Kidney (tissue), 14 donors: ENCODE data around the gene SOD2. TPM values are rescaled to one million over a fixed set of nuclear protein-coding genes. Genes with fewer than 3 reads are reported as not detected.

Experiments
- DNase-seq, 5 donors: peaks; one replicate each; pipeline ENCODE4 v3.0.0-alpha.2; 2013 to 2020
- FAIRE-seq: peaks from 2 replicates; lab custom pipeline; 2012; peaks lifted over from hg19 to GRCh38; lab: Jason Lieb, UNC
- H3K27ac ChIP-seq, 2 donors: one replicate each; pipeline ENCODE4 v1.7.0; 2013; ENCODE audit warnings: low read depth in 2 of 2, low read length in 2 of 2, inconsistent platforms in 1 of 2
- H3K27me3 ChIP-seq: one replicate; pipeline ENCODE4 v1.7.1; 2013; ENCODE audit warnings: low read length, inconsistent platforms; ENCODE audit not compliant: control insufficient read depth, insufficient read depth
- H3K36me3 ChIP-seq, 3 donors: one replicate each; pipeline versions ENCODE4 v1.7.0 to v1.7.1; 2013; ENCODE audit warnings: low read length in 3 of 3, control low read depth in 1 of 3, inconsistent platforms in 1 of 3; ENCODE audit not compliant: insufficient read depth in 3 of 3, control insufficient read depth in 2 of 3
- H3K4me1 ChIP-seq, 3 donors: one replicate each; pipeline versions ENCODE4 v1.7.0 to v1.7.1; 2013; ENCODE audit warnings: low read length in 3 of 3, inconsistent platforms in 1 of 3, low read depth in 1 of 3; ENCODE audit not compliant: control insufficient read depth in 2 of 3, insufficient read depth in 2 of 3
- H3K4me3 ChIP-seq, 3 donors: one replicate each; pipeline versions ENCODE4 v1.7.0 to v1.8.1; 2013; ENCODE audit warnings: low read length in 3 of 3, control low read depth in 1 of 3, inconsistent platforms in 1 of 3
- H3K9ac ChIP-seq, 3 donors: one replicate each; pipeline versions ENCODE4 v1.7.0 to v1.7.1; 2013; ENCODE audit warnings: low read length in 3 of 3, control low read depth in 1 of 3, inconsistent platforms in 1 of 3
- H3K9me3 ChIP-seq, 3 donors: one replicate each; pipeline versions ENCODE4 v1.7.0 to v1.7.1; 2013; ENCODE audit warnings: low read length in 3 of 3, control low read depth in 1 of 3, inconsistent platforms in 1 of 3; ENCODE audit not compliant: control insufficient read depth in 2 of 3, insufficient read depth in 1 of 3
- CTCF ChIP-seq: IDR thresholded peaks from 3 replicates; pipeline ENCODE4 v1.5.1; 2012; ENCODE audit warnings: mild to moderate bottlenecking, moderate library complexity, borderline replicate concordance; ENCODE audit not compliant: insufficient read depth; ENCODE audit errors: extremely low read depth
- intact Hi-C: fragments of 100-400 bp; cut with DNase I; formaldehyde crosslinking; loops from one replicate; pipeline ENCODE4 v1.11.1; 2022
- polyA plus RNA-seq: library from polyadenylated mRNA; stranded (reverse); fragments of 350-450 nt; fragmentation: Illumina TruSeq; extraction: RNeasy Lipid Tissue Mini Kit (QIAGEN cat#74804); gene quantifications from one replicate; pipeline ENCODE4 v1.2.3, GENCODE V29; 2014; ENCODE audit warnings: low read depth, low replicate concordance; ENCODE audit not compliant: insufficient read depth
- total RNA-seq: library from RNA; stranded (reverse); fragmentation: NEBNext Ultra II Directional; extraction: Animal tissue kit (Norgen Biotek cat#: 25700); gene quantifications from one replicate; pipeline ENCODE4 v1.2.1, GENCODE V29; 2021
- donor health status: control.
- donor health status: control.
- donor health status: control.
- donor health status: control.
- donor health status: control.
- donor health status: DM: yes; HTN: yes; CAD: no.
- donor health status: Normal renal cell carcinoma (clear cell type).

The SOD2 gene
- total and polyA plus RNA-seq, 2 donors from 2014 or later, result 204 to 1,836 TPM

DNA sequence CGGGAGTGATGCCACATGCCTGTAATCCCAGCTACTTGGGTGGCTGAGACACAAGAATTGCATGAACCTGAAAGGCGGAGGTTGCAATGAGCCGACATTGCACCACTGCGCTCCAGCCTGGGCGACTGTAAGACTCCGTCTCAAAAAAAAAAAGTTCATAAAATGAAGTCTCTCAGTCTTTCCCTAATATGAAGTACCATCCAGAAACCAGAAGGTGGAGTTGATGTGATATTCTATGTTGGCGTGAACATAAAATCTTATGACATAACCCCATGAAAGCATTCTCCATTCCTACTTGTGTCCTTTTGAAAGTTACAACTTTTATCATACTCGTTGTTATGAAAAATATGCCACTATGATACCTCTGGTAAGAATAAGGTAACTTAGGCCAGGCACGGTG lies 5.7 kb downstream of the SOD2 start:
- peaks cover 0 to 45% (median 27%) of the 10 kb centered on the region in 3 donors for H3K36me3 ChIP-seq
- H3K27me3 ChIP-seq, result no peaks in the 10 kb centered on the region
- DNase-seq, result no peak
- H3K9ac ChIP-seq, result no peak overlapping the region
- no peak overlapping the region for H3K27ac ChIP-seq
- H3K9me3 ChIP-seq, result no peaks in the 10 kb centered on the region
- H3K4me3 ChIP-seq, result no peak overlapping the region
- intact Hi-C loops, result loop anchor here (10.0 kb wide), 1 partner anchor 47 kb away; no protein-coding TSS in a partner anchor
- FAIRE-seq, result no peak
- TF ChIP-seq CTCF, result no peak
- peaks cover 0 to 7% (median 3%) of the 10 kb centered on the region in 3 donors for H3K4me1 ChIP-seq

GRCh38 chr6:159686703-159687102 lies 6.3 kb downstream of the SOD2 start:
- intact Hi-C loops, result loop anchor here (10.0 kb wide), 1 partner anchor 48 kb away; no protein-coding TSS in a partner anchor
- no peak for DNase-seq
- no peak for FAIRE-seq
- Histone ChIP-seq H3K9ac (no peak overlapping the region), H3K27ac (no peak overlapping the region), H3K4me1 (peaks cover 0 to 4% (median 3%) of the 10 kb centered on the region in 3 donors), H3K27me3 (no peaks in the 10 kb centered on the region), H3K36me3 (peaks cover 0 to 51% (median 30%) of the 10 kb centered on the region in 3 donors), H3K4me3 (no peak overlapping the region), H3K9me3 (no peaks in the 10 kb centered on the region)
- TF ChIP-seq CTCF, result no peak

DNA sequence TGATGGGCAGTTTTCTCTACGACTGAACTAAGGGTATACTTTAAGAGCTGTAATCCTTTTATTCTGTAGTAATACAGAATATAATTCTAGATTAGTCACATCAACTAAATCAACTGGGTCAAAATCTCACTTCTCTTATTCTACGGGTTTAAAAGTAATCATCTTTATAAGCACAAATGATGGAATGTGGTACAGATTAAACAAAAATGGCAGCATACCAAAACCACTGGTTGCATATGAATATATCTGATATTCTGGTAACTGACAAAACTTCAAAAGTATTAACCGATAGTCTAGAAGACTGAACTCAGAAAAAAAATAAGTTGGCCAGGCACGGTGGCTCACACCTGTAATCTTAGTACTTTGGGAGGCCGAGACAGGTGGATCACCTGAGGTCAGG lies 7.0 kb downstream of the SOD2 start:
- Histone ChIP-seq H3K4me3 (no peak overlapping the region), H3K4me1 (peaks cover 0 to 4% (median 2%) of the 10 kb centered on the region in 3 donors), H3K9ac (no peak overlapping the region), H3K36me3 (peaks cover 0 to 51% (median 35%) of the 10 kb centered on the region in 3 donors), H3K27ac (no peak overlapping the region), H3K9me3 (no peaks in the 10 kb centered on the region), H3K27me3 (no peaks in the 10 kb centered on the region)
- FAIRE-seq, result no peak
- no peak for TF ChIP-seq CTCF
- intact Hi-C loops, result loop anchor here (10.0 kb wide), 1 partner anchor 49 kb away; no protein-coding TSS in a partner anchor
- no peak for DNase-seq

- Histone ChIP-seq H3K9ac (no peak overlapping the region), H3K4me3 (no peak overlapping the region), H3K36me3 (peaks cover 0 to 42% (median 38%) of the 10 kb centered on the region in 3 donors), H3K4me1 (peaks cover 0 to 2% (median 0%) of the 10 kb centered on the region in 3 donors), H3K27me3 (no peaks in the 10 kb centered on the region), H3K27ac (no peak overlapping the region), H3K9me3 (no peaks in the 10 kb centered on the region)
- FAIRE-seq (no peak), DNase-seq (no peak)
- intact Hi-C loops, result loop anchor here (10.0 kb wide), 1 partner anchor 51 kb away; no protein-coding TSS in a partner anchor
- no peak for TF ChIP-seq CTCF
Observed at GRCh38 chr6:159684013-159684304, 9.1 kb downstream of the SOD2 start.
